H9 (cell line): ENCODE measurements around the gene DACH1. TPM values are rescaled to one million over a fixed set of nuclear protein-coding genes. Genes with fewer than 3 reads are reported as not detected.

Experiments
- DNase-seq: peaks from one replicate; pipeline ENCODE4 v3.0.0-alpha.2; 2017
- H2AFZ ChIP-seq: one replicate; pipeline ENCODE4 v1.6.1; 2013; ENCODE audit warnings: mild to moderate bottlenecking, low read length, control low read depth, moderate library complexity
- H2AK5ac ChIP-seq: 2 replicates; pipeline ENCODE4 v1.6.1; 2013; ENCODE audit warnings: low read length, control low read depth, mixed read lengths; ENCODE audit not compliant: insufficient read length
- H2BK120ac ChIP-seq: one replicate; pipeline ENCODE4 v1.6.1; 2013; ENCODE audit warnings: low read depth, mild to moderate bottlenecking, low read length, control low read depth, inconsistent platforms; ENCODE audit not compliant: poor library complexity, severe bottlenecking
- H2BK12ac ChIP-seq: 2 replicates; pipeline ENCODE4 v1.6.1; 2013; ENCODE audit warnings: low read length, control low read depth, mixed read lengths, low read depth; ENCODE audit not compliant: insufficient read length
- H2BK15ac ChIP-seq: 2 replicates; pipeline ENCODE4 v1.6.1; 2013; ENCODE audit warnings: low read depth, low read length, control low read depth
- H2BK20ac ChIP-seq: one replicate; pipeline ENCODE4 v1.6.1; 2013; ENCODE audit warnings: low read depth, mild to moderate bottlenecking, low read length, control low read depth, inconsistent platforms; ENCODE audit not compliant: poor library complexity, severe bottlenecking
- H2BK5ac ChIP-seq: 2 replicates; pipeline ENCODE4 v1.6.1; 2013; ENCODE audit warnings: low read length, control low read depth, mixed read lengths; ENCODE audit not compliant: insufficient read length
- H3K14ac ChIP-seq: 2 replicates; pipeline ENCODE4 v1.6.1; 2013; ENCODE audit warnings: low read length, control low read depth; ENCODE audit not compliant: insufficient read depth
- H3K18ac ChIP-seq: 2 replicates; pipeline ENCODE4 v1.6.1; 2013; ENCODE audit warnings: low read depth, mild to moderate bottlenecking, mixed read lengths, low read length, control low read depth; ENCODE audit not compliant: insufficient read length
- H3K23ac ChIP-seq: 2 replicates; pipeline ENCODE4 v1.6.1; 2013; ENCODE audit warnings: low read length, control low read depth, mixed read lengths, low read depth; ENCODE audit not compliant: insufficient read length
- H3K23me2 ChIP-seq: 2 replicates; pipeline ENCODE4 v1.6.1; 2013; ENCODE audit warnings: low read depth, mild to moderate bottlenecking, mixed read lengths, low read length, control low read depth; ENCODE audit not compliant: insufficient read length, poor library complexity, severe bottlenecking
- H3K27ac ChIP-seq: 2 replicates; pipeline ENCODE4 v1.5.1; 2013; ENCODE audit warnings: low read length, control low read depth, mixed read lengths, low read depth; ENCODE audit not compliant: insufficient read length
- H3K27me3 ChIP-seq: 2 replicates; pipeline ENCODE4 v1.6.1; 2013; ENCODE audit warnings: low read length, control low read depth, inconsistent platforms; ENCODE audit not compliant: insufficient read depth
- H3K4ac ChIP-seq: 2 replicates; pipeline ENCODE4 v1.6.1; 2013; ENCODE audit warnings: low read depth, mild to moderate bottlenecking, control low read depth, inconsistent platforms, low read length, moderate library complexity
- H3K4me1 ChIP-seq: 2 replicates; pipeline ENCODE4 v1.6.1; 2013; ENCODE audit warnings: low read length, control low read depth, inconsistent platforms; ENCODE audit not compliant: insufficient read depth
- H3K4me2 ChIP-seq: 2 replicates; pipeline ENCODE4 v1.6.1; 2013; ENCODE audit warnings: low read length, control low read depth, mixed read lengths; ENCODE audit not compliant: insufficient read length, insufficient read depth
- H3K56ac ChIP-seq: 2 replicates; pipeline ENCODE4 v1.6.1; 2013; ENCODE audit warnings: low read depth, mild to moderate bottlenecking, mixed read lengths, low read length, control low read depth; ENCODE audit not compliant: insufficient read length
- H3K79me1 ChIP-seq: 2 replicates; pipeline ENCODE4 v1.6.1; 2013; ENCODE audit warnings: low read depth, mild to moderate bottlenecking, moderate library complexity, low read length, control low read depth, inconsistent platforms; ENCODE audit not compliant: insufficient read depth, poor library complexity, severe bottlenecking
- H3K79me2 ChIP-seq: 2 replicates; pipeline ENCODE4 v1.6.1; 2013; ENCODE audit warnings: low read length, control low read depth, inconsistent platforms; ENCODE audit not compliant: insufficient read depth
- H3K9ac ChIP-seq: 2 replicates; pipeline ENCODE4 v1.6.1; 2013; ENCODE audit warnings: low read length, control low read depth, mixed read lengths; ENCODE audit not compliant: insufficient read length; ENCODE audit errors: extremely low read depth
- H3K9me3 ChIP-seq: one replicate; pipeline ENCODE4 v1.6.1; 2013; ENCODE audit warnings: low read depth, low read length, inconsistent platforms; ENCODE audit not compliant: control insufficient read depth
- H3T11ph ChIP-seq: one replicate; pipeline ENCODE4 v1.6.1; 2013; ENCODE audit warnings: mild to moderate bottlenecking, low read length, control low read depth, inconsistent platforms
- H4K20me1 ChIP-seq: one replicate; pipeline ENCODE4 v1.6.1; 2013; ENCODE audit not compliant: control insufficient read depth, insufficient read length, insufficient read depth
- H4K5ac ChIP-seq: 2 replicates; pipeline ENCODE4 v1.6.1; 2013; ENCODE audit warnings: low read depth, mild to moderate bottlenecking, mixed read lengths, low read length, control low read depth; ENCODE audit not compliant: insufficient read length
- H4K8ac ChIP-seq: replicated peaks from 2 replicates; pipeline ENCODE4 v1.6.1; 2013; ENCODE audit warnings: low read length, control low read depth, mixed read lengths, low read depth; ENCODE audit not compliant: insufficient read length
- H4K91ac ChIP-seq: 2 replicates; pipeline ENCODE4 v1.6.1; 2013; ENCODE audit warnings: low read depth, mild to moderate bottlenecking, moderate library complexity, mixed read lengths, low read length, control low read depth; ENCODE audit not compliant: insufficient read length
- H3K27ac Mint-ChIP-seq, 3 experiments: 2 replicates in 2 of 3; 3 replicates in 1 of 3; pipeline ENCODE4 v1.8.0; 2020 to 2021; ENCODE audit warnings: mixed read lengths in 3 of 3, mild to moderate bottlenecking in 1 of 3, moderate library complexity in 1 of 3
- H3K27me3 Mint-ChIP-seq: 2 replicates; pipeline ENCODE4 v1.8.0; 2021; ENCODE audit warnings: low read depth, mild to moderate bottlenecking, moderate library complexity, mixed read lengths
- H3K36me3 Mint-ChIP-seq, 3 experiments: 2 replicates in 2 of 3; 3 replicates in 1 of 3; pipeline ENCODE4 v1.8.0; 2020 to 2021; ENCODE audit warnings: low read depth in 3 of 3, mixed read lengths in 3 of 3; ENCODE audit not compliant: insufficient read depth in 1 of 3
- H3K4me1 Mint-ChIP-seq, 2 experiments: 2 replicates each; pipeline ENCODE4 v1.8.0; 2020; ENCODE audit warnings: mixed read lengths in 2 of 2
- H3K4me3 Mint-ChIP-seq, 2 experiments: 2 replicates in 1 of 2; 3 replicates in 1 of 2; pipeline ENCODE4 v1.8.0; 2020 to 2021; ENCODE audit warnings: mild to moderate bottlenecking in 2 of 2, mixed read lengths in 2 of 2, moderate library complexity in 1 of 2
- H3K9me3 Mint-ChIP-seq, 2 experiments: 2 replicates in 1 of 2; 3 replicates in 1 of 2; pipeline ENCODE4 v1.8.0; 2020; ENCODE audit warnings: mild to moderate bottlenecking in 2 of 2, mixed read lengths in 2 of 2, moderate library complexity in 1 of 2
- WGBS: extraction: QIAGEN DNeasy Blood & Tissue Kit; methylation state at CpG from one replicate; pipeline ENCODE4 v1.1.7; 2013; ENCODE audit warnings: missing lambda C conversion rate, low lambda C conversion rate, mixed read lengths; ENCODE audit not compliant: insufficient read length; ENCODE audit errors: extremely low coverage; 5-methylcytosine and 5-hydroxymethylcytosine counted together
- total RNA-seq: library from RNA; stranded (reverse); gene quantifications from 2 replicates; pipeline ENCODE4 v1.2.1, GENCODE V29; 2021
- TF ChIP-seq, protein P1 (sequence below): fragments of 200-600 bp; sonication (generic); conservative IDR thresholded peaks from 3 replicates; pipeline ENCODE4 v1.8.0; 2021; ENCODE audit warnings: antibody characterized with exemption, mild to moderate bottlenecking

Gene DACH1
- total RNA-seq, 1 experiment from 2014 or later, result not detected

DNA sequence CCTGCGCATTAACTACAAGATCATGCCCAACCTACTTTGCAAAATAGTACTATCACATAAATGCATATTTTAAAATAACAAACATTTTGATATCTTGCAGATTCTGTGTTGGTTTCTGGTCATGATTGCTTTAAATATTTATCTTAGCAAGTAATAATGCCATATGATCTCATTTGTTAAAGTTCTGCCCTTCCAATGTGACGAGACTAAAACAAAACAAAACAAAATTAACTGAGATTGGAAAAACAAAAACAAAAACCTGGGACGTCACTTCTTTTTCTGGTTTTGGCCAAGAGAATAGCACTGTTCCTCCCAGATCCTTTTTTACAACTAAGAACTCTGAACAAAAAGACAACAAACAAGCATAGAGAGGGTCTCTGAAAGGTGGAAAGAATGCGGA is 436.3 kb downstream of the DACH1 start:
- Histone ChIP-seq H3K4ac (no peak overlapping the region), H3K79me2 (no peaks in the 10 kb centered on the region), H3K4me2 (no peak overlapping the region), H3K23ac (no peak overlapping the region), H3K9me3 (no peaks in the 10 kb centered on the region), H3K18ac (no peak overlapping the region), H4K91ac (no peak overlapping the region), H3T11ph (no peak overlapping the region), H2AK5ac (no peak overlapping the region), H4K5ac (no peak overlapping the region), H2AFZ (no peak overlapping the region), H3K14ac (no peak overlapping the region), H2BK5ac (no peak overlapping the region), H3K79me1 (no peaks in the 10 kb centered on the region), H3K23me2 (no peaks in the 10 kb centered on the region), H2BK120ac (no peak overlapping the region), H4K20me1 (no peaks in the 10 kb centered on the region), H3K9ac (no peak overlapping the region), H3K27ac (no peak overlapping the region), H2BK12ac (no peak overlapping the region), H2BK20ac (no peak overlapping the region), H2BK15ac (no peak overlapping the region), H3K27me3 (no peaks in the 10 kb centered on the region), H3K4me1 (no peaks in the 10 kb centered on the region), H4K8ac (no peak overlapping the region), H3K56ac (no peak overlapping the region)
- WGBS, result no CpG with 5 or more reads among the region's 4 CpGs
- DNase-seq, result no peak
- Mint-ChIP-seq H3K36me3 (no peaks in the 10 kb centered on the region; a peak in 1 of 7 replicates), H3K4me1 (no peaks in the 10 kb centered on the region), H3K27me3 (no peaks in the 10 kb centered on the region), H3K4me3 (no peak overlapping the region), H3K27ac (no peak overlapping the region), H3K9me3 (no peaks in the 10 kb centered on the region)
- TF ChIP-seq, protein P1, sequence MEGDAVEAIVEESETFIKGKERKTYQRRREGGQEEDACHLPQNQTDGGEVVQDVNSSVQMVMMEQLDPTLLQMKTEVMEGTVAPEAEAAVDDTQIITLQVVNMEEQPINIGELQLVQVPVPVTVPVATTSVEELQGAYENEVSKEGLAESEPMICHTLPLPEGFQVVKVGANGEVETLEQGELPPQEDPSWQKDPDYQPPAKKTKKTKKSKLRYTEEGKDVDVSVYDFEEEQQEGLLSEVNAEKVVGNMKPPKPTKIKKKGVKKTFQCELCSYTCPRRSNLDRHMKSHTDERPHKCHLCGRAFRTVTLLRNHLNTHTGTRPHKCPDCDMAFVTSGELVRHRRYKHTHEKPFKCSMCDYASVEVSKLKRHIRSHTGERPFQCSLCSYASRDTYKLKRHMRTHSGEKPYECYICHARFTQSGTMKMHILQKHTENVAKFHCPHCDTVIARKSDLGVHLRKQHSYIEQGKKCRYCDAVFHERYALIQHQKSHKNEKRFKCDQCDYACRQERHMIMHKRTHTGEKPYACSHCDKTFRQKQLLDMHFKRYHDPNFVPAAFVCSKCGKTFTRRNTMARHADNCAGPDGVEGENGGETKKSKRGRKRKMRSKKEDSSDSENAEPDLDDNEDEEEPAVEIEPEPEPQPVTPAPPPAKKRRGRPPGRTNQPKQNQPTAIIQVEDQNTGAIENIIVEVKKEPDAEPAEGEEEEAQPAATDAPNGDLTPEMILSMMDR, result no peak
